Lower leg skin (tissue), 4 donors: ENCODE measurements around the gene OPA3. TPM values are rescaled to one million over a fixed set of nuclear protein-coding genes. Genes with fewer than 3 reads are reported as not detected.

Source experiments
- DNase-seq, 2 donors: peaks; one replicate each; pipeline ENCODE4 v3.0.0-alpha.2; 2019; ENCODE audit warnings: low spot score in 2 of 2
- H3K4me3 ChIP-seq: fragments of 200-600 bp; sonication (generic); 2 replicates; pipeline ENCODE4 v1.5.1; 2017; ENCODE audit warnings: mild to moderate bottlenecking, low read depth; ENCODE audit not compliant: poor library complexity, severe bottlenecking
- POLR2A ChIP-seq, 2 donors: fragments of 450-650 bp; IDR thresholded peaks; one replicate each; pipeline ENCODE4 v1.6.1; 2016 to 2017; ENCODE audit warnings: antibody characterized with exemption in 2 of 2, mild to moderate bottlenecking in 1 of 2, moderate library complexity in 1 of 2
- WGBS, 2 donors: methylation state at CpG; one replicate each; pipeline ENCODE4 v1.1.5; 2018; 5-methylcytosine and 5-hydroxymethylcytosine counted together
- intact Hi-C: fragments of 100-400 bp; cut with DNase I; formaldehyde crosslinking; loops from one replicate; pipeline ENCODE4 v1.15.0; 2023; ENCODE audit warnings: low total_unique reads
- total RNA-seq, 4 donors: library from RNA; depleted of rRNA; stranded (reverse); fragments of >200 nt; gene quantifications; one replicate each; pipeline ENCODE4 v1.1.0, GENCODE V29; 2016
- TF ChIP-seq, protein P1 (sequence below), 3 donors: fragments of 450-650 bp; IDR thresholded peaks; one replicate each; pipeline ENCODE4 v1.5.1; 2016; ENCODE audit warnings: antibody characterized with exemption in 3 of 3, mild to moderate bottlenecking in 3 of 3, moderate library complexity in 2 of 3

Gene OPA3
- total RNA-seq, 4 donors from 2014 or later: 4.4 to 15.7 (median 12.7) TPM

DNA sequence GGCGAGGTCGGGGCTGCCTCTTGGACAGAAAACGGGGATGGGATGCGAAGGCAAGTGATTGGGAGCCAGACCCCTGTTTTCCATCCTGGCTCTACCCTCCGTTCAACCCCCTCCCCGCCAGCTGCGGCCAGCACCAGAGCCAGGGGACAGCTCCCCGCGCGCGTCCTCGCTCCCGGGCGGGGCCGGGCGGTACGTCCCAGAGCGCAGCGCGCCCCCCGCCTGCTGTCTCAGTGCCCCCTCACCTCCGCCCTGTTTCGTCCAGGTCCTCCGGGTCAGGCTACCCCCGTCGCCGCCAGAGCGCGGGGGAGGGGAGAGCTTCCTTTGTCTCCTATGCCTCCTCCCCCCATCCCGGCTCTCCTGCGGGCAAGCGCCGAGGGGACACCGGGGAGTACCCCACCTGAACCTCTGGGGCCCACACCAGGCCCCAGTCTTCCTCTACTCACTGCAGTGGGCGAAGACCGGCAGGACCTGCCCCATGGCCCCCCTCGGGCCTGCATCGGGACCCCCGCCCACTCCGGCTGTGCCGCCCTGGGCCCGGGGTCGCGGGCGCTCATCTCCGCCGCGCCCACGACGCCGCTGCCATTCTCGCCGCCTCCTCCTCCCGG lies 88.2 kb downstream of the OPA3 start:
- TF ChIP-seq, protein P1, sequence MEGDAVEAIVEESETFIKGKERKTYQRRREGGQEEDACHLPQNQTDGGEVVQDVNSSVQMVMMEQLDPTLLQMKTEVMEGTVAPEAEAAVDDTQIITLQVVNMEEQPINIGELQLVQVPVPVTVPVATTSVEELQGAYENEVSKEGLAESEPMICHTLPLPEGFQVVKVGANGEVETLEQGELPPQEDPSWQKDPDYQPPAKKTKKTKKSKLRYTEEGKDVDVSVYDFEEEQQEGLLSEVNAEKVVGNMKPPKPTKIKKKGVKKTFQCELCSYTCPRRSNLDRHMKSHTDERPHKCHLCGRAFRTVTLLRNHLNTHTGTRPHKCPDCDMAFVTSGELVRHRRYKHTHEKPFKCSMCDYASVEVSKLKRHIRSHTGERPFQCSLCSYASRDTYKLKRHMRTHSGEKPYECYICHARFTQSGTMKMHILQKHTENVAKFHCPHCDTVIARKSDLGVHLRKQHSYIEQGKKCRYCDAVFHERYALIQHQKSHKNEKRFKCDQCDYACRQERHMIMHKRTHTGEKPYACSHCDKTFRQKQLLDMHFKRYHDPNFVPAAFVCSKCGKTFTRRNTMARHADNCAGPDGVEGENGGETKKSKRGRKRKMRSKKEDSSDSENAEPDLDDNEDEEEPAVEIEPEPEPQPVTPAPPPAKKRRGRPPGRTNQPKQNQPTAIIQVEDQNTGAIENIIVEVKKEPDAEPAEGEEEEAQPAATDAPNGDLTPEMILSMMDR (IDR thresholded peaks at IDR 0.05): no peak
- no peak for TF ChIP-seq POLR2A (IDR thresholded peaks at IDR 0.05)
- intact Hi-C loops: no loop called here
- WGBS, 2 donors: 0% methylated on average over 37 to 41 of the region's 54 CpGs
- DNase-seq: peak in 1 of 2 donors; percentile 89
- peak overlapping the region; percentile 57 for H3K4me3 ChIP-seq

DNA sequence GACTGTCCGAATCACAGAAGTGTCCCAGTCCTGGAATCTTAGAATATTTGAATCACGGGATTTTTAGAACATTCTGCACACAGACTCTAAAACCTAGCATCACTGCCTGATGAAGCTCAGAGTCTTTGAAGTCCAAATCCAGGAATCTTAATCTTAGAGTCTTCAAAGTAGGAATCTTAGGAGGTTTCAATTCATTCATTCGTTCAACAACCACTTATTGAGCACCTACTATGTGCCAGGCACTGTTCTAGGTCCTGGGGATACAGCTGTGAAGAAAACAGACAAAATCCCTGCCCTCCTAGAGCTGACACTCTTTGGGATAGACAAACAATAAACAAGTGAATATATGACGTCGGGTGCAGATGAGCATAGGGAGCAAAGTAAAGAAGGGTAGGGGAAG lies 89.4 kb downstream of the OPA3 start:
- intact Hi-C loops: no loop called here
- TF ChIP-seq, protein P1 (IDR thresholded peaks at IDR 0.05): no peak
- TF ChIP-seq POLR2A (IDR thresholded peaks at IDR 0.05): no peak
- H3K4me3 ChIP-seq: no peak overlapping the region
- 80 to 84% methylated on average over 5 of the region's 5 CpGs for WGBS, 2 donors
- DNase-seq: no peak

DNA sequence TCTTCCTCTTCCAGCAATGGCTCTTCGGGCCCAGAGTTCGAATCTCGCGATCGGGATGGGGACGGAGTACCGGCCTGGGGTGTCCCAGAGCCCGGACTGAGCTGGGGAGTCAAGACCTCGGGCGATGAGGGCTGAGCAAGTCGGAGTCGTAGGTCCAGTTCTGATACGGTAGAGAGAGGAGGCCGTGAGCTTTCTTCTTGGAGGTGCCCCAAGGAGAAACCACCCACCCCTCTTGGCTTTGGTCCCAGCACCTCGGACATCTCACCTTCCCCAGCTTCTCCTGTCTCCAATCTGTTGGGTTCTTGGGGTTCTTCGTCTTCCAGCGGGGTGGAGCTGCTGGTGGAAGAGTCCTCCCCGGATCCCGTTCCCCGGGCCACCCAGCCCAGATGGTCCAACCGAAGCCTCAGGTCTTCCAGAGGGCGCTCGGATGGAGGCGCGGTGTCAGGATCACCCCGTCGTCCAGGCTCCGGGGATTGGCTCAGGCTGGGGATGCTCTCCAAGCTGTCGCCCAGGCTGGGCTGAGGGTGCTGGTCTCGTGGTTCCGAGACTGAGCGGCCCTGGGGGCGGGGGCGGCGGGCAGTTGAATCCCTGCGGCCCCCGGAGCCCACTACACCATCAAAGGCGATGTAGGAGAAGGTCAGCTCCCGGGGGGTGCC lies 90.2 kb downstream of the OPA3 start:
- intact Hi-C loops: no loop called here
- TF ChIP-seq POLR2A (IDR thresholded peaks at IDR 0.05): no peak
- TF ChIP-seq, protein P1 (IDR thresholded peaks at IDR 0.05): no peak
- no peak for DNase-seq
- 94 to 95% methylated on average over 33 to 35 of the region's 39 CpGs for WGBS, 2 donors
- H3K4me3 ChIP-seq: no peak overlapping the region

DNA sequence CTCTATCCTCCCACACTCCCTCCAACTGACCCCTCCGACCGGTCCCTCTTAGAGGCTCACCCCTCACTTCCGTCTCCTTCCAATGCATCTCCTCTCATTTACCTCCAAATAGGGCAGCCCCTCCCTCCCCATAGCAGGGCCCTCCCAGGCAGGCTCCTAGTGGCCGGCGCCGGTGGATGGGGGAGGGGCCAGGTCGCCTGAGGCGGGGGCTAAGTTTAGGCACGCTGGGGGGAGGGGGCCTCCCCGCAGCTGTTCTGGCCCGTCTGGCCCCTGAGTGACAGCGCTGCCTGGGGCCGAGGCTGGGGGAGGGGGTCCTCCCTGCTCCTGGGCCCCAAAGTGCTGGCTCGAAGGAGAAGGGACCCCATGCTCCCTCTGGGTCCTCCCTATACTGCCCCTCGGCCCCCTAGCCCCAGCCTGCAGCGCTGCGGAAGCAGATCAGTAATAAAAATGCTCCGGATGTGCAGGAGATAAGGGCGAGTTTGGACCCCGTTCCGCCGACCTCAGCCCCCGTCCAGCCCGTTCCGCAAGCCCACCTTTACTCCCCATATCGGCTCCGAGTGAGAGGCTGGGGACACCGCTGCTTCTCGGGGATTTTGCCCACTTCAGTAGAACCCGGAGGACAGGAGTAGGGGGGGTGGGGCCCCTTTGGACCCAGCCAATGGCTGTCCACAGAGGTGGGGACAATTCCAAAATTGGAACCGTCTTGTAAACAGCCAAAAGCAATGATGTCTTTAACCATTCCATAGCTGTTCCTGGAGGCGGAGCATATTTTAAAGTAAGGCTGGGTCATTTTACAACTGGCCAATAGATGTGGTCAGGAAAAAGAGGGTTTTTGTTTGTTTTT lies 91.8 kb downstream of the OPA3 start:
- TF ChIP-seq POLR2A (IDR thresholded peaks at IDR 0.05): no peak
- TF ChIP-seq, protein P1 (IDR thresholded peaks at IDR 0.05): no peak
- intact Hi-C loops: no loop called here
- DNase-seq: no peak
- peak overlapping the region; percentile 35 for H3K4me3 ChIP-seq
- 7 to 10% methylated on average over 18 to 32 of the region's 32 CpGs for WGBS, 2 donors

DNA sequence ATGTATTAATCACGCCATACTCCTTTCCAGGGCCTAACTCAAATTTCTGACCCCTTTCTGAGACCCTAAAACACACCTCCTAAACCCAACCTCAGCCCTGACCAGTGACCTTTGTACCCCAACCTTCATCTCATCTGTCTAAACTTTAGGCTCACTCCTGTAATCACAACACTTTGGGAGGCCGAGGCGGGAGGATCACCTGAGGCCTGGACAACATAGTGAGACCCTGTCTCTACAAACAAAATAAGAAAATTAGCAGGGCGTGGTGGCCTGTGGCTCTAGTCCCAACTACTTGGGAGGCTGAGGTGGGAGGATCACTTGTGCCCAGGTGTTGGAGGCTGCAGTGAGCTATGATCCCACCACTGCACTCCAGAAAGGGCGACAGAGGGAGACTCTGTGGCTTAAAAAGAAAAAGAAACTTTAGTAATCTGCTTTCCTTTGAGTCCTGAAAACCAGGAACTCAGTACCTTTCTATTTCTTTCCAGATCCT lies 92.4 kb downstream of the OPA3 start:
- no peak overlapping the region for H3K4me3 ChIP-seq
- intact Hi-C loops: no loop called here
- DNase-seq: no peak
- WGBS, 2 donors: 88 to 94% methylated on average over 5 of the region's 5 CpGs
- TF ChIP-seq POLR2A (IDR thresholded peaks at IDR 0.05): no peak
- TF ChIP-seq, protein P1 (IDR thresholded peaks at IDR 0.05): no peak
